ENCODE measurements around the gene ASCC1. TPM values are rescaled to one million over a fixed set of nuclear protein-coding genes. Genes with fewer than 3 reads are reported as not detected.

Gene ASCC1
- polyA plus RNA-seq, 1 experiment, result 18.5 TPM

DNA sequence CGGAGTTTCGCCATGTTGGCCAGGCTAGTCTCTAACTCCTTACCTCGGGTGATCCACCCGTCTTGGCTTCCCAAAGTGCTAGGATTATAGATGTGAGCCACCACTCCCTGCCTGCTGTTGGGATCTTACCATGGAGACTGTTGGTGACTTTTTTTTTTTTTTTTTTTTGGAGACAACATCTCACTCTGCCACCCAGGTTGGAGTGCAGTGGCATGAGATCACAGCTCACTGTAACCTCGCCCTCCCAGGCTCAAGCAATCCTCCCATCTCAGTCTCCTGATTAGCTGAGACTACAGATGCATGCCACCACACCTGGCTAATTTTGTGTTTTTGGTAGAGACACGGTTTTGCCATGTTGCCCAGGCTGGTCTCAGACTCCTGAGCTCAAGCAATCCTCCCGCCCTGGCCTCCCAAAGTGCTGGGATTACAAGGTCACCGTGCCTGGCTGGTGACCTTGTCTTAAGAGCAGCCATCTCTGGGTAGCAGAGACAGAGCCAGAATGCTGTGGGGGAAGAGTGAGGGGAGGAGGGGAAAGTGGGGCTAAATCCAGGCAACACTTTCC, 25.7 kb upstream of the ASCC1 start:
- TF ChIP-seq CTCF (IDR thresholded peaks at IDR 0.05; ENCODE audit: insufficient read depth, low read depth, low read length), result no peak
- H3K27me3 ChIP-seq (ENCODE audit: control insufficient read depth, insufficient read depth, low read length), result no peaks in the 10 kb centered on the region
- no peak overlapping the region for H3K4me3 ChIP-seq (ENCODE audit: low read depth, low read length)
- ChIA-PET POLR2A (no interaction called here), CTCF (interaction anchor here (0.8 to 1.0 kb wide), 4 partner anchors 12 to 325 kb away, joined by 3 read pairs; no protein-coding TSS in a partner anchor)
- no peaks in the 10 kb centered on the region for H3K36me3 ChIP-seq (ENCODE audit: control insufficient read depth, insufficient read depth, low read length)
- DNase-seq (ENCODE audit: low read depth), result no peak

DNA sequence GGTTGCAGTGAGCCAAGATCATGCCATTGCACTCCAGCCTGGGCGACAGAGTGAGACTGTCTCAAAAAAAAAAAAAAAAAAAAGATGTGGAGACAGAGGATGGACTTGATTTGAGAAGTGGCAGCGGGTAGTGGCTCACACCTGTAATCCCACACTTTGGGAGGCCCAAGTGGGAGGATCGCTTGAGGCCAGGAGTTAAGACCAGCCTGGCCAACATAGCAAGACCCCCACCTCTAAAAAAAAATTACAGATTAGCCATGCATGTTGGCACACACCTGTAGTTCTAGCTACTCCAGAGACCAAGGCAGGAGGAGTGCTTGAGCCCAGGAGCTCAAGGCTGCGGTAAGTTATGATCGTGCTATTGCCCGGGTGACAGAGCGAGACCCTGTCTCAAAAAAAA, 24.3 kb upstream of the ASCC1 start:
- peaks cover 3% of the 10 kb centered on the region; the same call in 1 of the 2 replicates for H3K36me3 ChIP-seq (ENCODE audit: control insufficient read depth, insufficient read depth, low read length)
- H3K27me3 ChIP-seq (ENCODE audit: control insufficient read depth, insufficient read depth, low read length), result no peaks in the 10 kb centered on the region
- DNase-seq (ENCODE audit: low read depth), result no peak
- no peak overlapping the region for H3K4me3 ChIP-seq (ENCODE audit: low read depth, low read length)
- POLR2A ChIA-PET, result no interaction called here
- CTCF ChIA-PET, result interaction anchor here (0.6 kb wide), 1 partner anchor 15 kb away, joined by 4 read pairs; no protein-coding TSS in a partner anchor
- no peak for TF ChIP-seq CTCF (IDR thresholded peaks at IDR 0.05; ENCODE audit: insufficient read depth, low read depth, low read length)

DNA sequence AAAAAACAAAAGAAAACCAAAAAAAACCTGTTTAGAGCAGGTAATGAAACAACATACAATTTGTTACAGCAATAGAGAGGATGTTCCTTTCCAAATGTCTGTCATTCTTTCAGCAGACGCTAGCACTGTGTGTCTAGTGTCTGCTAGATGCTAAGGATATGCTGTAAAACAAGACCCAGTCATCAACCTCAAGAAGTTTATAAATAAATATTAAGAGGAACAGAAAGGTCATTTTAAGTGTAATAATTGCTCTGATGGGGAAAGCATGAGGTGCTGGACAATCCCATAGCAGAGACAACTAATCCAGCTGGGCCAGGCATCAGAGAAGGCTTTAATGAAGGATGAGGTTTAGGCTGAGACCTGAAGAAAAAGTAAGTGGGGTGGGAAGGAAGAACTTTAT, 23.3 kb upstream of the ASCC1 start:
- Histone ChIP-seq H3K36me3 (ENCODE audit: control insufficient read depth, insufficient read depth, low read length) (peaks cover 3% of the 10 kb centered on the region; the same call in 1 of the 2 replicates), H3K27me3 (ENCODE audit: control insufficient read depth, insufficient read depth, low read length) (no peaks in the 10 kb centered on the region), H3K4me3 (ENCODE audit: low read depth, low read length) (no peak overlapping the region)
- no peak for TF ChIP-seq CTCF (IDR thresholded peaks at IDR 0.05; ENCODE audit: insufficient read depth, low read depth, low read length)
- ChIA-PET POLR2A (interaction anchor here (0.6 kb wide), 1 partner anchor 881 kb away, joined by 3 read pairs; no protein-coding TSS in a partner anchor), CTCF (interaction anchor here (1.5 kb wide), 1 partner anchor 16 kb away, joined by 5 read pairs; no protein-coding TSS in a partner anchor)
- DNase-seq (ENCODE audit: low read depth), result no peak

- no peak for DNase-seq (ENCODE audit: low read depth)
- ChIA-PET CTCF (interaction anchor here (1.2 to 1.5 kb wide), 2 partner anchors 15 to 90 kb away, joined by 3 to 5 read pairs; no protein-coding TSS in a partner anchor), POLR2A (no interaction called here)
- Histone ChIP-seq H3K4me3 (ENCODE audit: low read depth, low read length) (no peak overlapping the region), H3K36me3 (ENCODE audit: control insufficient read depth, insufficient read depth, low read length) (peaks cover 3% of the 10 kb centered on the region; the same call in 1 of the 2 replicates), H3K27me3 (ENCODE audit: control insufficient read depth, insufficient read depth, low read length) (no peaks in the 10 kb centered on the region)
- TF ChIP-seq CTCF (IDR thresholded peaks at IDR 0.05; ENCODE audit: insufficient read depth, low read depth, low read length), result no peak
These were observed 22.5 kb upstream of the ASCC1 start for GRCh38 chr10:72238392-72239175.

DNA sequence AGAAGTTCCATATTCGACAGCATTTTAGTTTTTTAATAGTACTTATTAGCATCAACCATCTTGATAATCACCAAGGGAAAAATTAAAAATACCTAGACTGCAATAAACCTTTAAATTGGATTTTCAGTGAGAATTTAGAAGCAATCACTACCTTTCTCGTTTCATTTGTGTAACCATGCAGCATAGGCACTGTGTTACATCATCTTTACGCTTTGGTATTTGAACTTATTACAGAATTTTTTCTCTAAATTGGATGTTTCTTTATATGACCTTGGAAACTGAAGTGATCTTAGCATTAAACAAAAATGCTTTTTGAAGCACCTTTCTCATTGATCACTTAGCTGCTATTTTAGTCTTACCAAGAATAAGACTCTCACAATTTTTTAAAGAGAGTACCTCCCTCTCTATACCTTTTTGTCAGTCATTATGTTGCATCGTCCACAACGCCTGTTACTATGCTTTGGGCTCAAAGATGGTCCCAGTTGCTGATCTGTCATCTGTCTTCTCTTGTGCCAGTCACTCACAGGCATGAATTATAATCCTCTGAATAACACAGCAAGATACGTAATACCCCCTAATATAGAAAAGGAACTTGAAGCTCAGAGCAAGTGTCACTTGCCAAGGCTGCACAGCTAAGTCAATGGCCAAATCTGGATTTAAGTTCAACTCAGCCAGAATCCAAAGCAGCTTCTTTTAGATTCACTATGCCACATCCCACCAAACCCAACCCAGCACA, 19.6 kb upstream of the ASCC1 start:
- DNase-seq (ENCODE audit: low read depth), result no peak
- no peaks in the 10 kb centered on the region for H3K27me3 ChIP-seq (ENCODE audit: control insufficient read depth, insufficient read depth, low read length)
- TF ChIP-seq CTCF (IDR thresholded peaks at IDR 0.05; ENCODE audit: insufficient read depth, low read depth, low read length), result no peak
- H3K36me3 ChIP-seq (ENCODE audit: control insufficient read depth, insufficient read depth, low read length), result peaks cover 8% of the 10 kb centered on the region
- CTCF ChIA-PET, result interaction anchor here (1.1 to 1.2 kb wide), 2 partner anchors 17 to 109 kb away, joined by 3 read pairs; no protein-coding TSS in a partner anchor
- no peak overlapping the region for H3K4me3 ChIP-seq (ENCODE audit: low read depth, low read length)
- POLR2A ChIA-PET, result no interaction called here

Data from BJ (cell line).